Hippocampal formation (tissue), 2 donors: ENCODE results near the gene APPBP2.
"Not testable (repeated sequence)": the region's sequence is repeated elsewhere in the genome, so short reads cannot be mapped to it uniquely, and the experiment has no call there.

ENCODE experiments used
- DNase-seq, 2 donors: peaks; one replicate each; lab custom pipeline; 2025; lab: John Stamatoyannopoulos, UW

The APPBP2 gene, protein sequence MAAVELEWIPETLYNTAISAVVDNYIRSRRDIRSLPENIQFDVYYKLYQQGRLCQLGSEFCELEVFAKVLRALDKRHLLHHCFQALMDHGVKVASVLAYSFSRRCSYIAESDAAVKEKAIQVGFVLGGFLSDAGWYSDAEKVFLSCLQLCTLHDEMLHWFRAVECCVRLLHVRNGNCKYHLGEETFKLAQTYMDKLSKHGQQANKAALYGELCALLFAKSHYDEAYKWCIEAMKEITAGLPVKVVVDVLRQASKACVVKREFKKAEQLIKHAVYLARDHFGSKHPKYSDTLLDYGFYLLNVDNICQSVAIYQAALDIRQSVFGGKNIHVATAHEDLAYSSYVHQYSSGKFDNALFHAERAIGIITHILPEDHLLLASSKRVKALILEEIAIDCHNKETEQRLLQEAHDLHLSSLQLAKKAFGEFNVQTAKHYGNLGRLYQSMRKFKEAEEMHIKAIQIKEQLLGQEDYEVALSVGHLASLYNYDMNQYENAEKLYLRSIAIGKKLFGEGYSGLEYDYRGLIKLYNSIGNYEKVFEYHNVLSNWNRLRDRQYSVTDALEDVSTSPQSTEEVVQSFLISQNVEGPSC

DNA sequence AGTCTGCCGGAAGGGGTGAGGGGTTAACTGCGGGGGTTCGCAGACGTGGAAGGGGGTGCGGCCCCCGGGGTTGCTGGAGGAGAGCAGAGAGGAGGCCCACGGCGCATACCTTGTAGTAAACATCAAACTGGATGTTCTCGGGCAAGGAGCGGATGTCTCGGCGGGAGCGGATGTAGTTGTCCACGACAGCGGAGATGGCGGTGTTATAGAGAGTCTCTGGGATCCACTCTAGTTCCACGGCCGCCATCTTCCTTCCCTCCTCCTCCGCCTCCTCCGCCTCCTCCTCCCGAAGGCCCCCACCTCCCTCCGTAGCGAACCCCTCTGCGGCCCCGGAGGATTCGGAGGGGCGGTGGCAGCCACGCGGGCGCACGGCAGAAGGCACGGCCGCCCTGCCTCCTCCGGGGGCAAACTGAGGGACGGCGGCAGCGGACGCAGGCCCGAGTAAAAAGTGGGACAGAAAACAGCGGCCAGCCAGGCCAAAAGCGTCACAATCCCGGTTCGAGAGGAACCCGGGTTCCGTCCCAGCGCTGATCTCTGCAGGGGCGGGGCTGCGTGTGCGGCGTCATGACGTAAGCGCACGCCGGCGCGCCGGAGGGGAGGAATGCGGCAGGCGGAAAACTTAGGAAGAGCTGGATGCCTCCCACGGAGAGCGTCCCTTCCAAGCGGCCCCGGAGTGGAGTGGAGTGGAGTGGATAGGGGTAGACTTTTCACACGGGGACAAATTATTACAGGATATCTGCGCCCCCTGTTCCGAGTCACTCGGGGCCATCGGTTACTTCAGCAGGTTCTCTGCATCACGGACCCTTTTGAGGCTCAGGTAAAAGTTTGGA, at the start of gene APPBP2:
TSS of gene APPBP2 (minus strand) at position 558 of the 830 bp plus-strand sequence. CDS start at position 247, 311 bp downstream.
- peak; percentile 85 to 92 for DNase-seq

- no peak for DNase-seq
Observed at GRCh38 chr17:60573236-60574051, 47.4 kb upstream of the APPBP2 start.

DNA sequence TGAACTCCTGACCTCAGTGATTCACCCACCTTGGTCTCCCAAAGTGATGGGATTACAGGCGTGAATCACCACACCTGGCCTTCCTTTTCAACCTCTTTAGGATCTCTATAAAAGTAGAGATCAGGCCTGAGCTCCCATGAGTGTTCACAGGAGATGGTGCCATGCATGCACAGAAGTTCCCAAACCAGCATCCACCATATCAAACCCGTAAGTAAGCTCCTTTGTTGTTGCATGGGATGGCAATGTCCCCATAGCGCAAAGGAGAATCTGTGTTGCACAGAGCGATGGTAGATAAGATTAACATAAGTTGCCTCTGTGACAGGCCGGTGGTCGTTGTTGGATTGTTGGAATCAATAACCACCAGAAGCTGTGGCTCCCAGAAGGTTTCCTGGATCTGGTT, 39.2 kb upstream of the APPBP2 start:
- DNase-seq, result no peak

DNA sequence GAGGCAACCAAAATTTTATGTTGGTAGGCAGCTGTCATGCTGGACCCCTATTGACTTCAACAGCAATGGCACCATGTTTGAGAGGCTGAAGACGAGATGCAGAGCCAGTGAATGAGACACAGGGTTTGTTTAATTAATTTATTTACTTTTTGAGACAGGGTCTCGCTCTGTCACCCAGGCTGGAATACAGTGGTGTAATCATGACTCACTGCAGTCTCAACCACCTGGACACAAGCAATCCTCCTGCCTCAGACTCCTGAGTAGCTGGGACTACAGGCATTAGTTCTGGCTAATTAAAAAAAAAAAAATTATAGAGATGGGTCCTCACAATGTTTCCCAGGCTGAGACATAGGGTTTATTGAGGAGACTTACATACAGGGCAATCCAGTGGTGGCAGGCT, 37.7 kb upstream of the APPBP2 start:
- no peak for DNase-seq

DNA sequence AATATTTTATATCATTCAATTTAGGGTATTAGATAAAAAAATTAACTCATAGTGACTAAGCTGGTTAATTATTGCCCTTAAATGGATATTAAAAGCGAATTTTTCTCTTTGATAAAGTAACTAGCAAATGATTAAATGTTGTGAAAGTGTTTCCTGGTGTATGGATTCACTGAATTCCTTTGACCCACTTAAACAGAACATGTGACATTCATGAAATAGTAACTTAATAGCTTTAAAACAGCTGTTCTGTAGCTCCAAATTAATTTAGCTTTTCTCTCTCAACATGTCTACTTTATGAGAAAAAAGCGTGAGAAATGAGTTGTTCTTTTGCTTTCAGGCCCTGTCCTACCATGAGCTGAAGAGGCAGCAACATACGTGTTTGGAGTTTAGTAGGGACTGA, 36.4 kb upstream of the APPBP2 start:
- no peak for DNase-seq

GRCh38 chr17:60560860-60561257, 34.8 kb upstream of the APPBP2 start:
- DNase-seq, result no peak

DNA sequence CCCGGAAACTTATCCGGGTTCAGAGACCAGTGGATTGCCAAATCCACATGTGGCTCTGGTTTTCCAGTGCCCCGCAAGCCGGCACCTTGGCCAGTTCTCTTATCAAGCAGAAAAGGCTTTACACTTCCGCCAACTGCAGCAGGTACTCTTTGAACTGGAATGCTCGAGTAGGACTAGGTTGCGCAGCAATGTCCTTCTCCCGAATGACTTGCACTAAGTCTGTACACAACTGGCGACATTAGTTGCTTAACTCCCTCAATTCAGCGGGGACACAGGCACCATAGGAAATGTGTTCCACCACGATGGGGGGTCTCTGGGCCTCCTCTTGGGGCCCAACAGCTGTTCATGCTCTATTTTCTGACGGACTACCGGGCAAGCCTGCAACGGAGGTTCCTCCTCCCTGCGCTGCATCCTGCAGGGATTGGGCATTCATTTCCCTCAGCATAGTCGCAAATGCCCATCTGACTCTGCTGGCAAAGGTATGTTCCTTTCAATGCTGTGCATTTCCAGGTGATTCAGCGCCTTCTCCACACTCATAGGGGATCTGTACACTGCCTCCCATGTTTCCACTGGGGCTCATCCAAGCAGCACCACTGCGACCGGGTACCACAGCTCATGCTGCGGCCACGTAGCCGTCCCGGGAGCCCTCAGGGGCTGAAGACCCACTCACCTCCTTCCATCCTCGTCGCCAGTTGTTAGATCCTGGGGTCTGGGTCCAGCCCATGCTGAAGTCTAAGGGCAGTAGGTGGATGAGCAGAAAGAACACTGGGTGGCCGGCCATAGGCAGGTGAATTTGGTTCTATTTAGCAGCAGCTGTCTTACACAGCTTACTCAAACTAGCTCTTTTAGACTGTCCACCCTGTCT, 34.2 kb upstream of the APPBP2 start:
- DNase-seq, result no peak

GRCh38 chr17:60559659-60559994, 33.6 kb upstream of the APPBP2 start:
- no peak for DNase-seq

GRCh38 chr17:60557805-60558204, 31.8 kb upstream of the APPBP2 start:
- DNase-seq, result no peak

DNA sequence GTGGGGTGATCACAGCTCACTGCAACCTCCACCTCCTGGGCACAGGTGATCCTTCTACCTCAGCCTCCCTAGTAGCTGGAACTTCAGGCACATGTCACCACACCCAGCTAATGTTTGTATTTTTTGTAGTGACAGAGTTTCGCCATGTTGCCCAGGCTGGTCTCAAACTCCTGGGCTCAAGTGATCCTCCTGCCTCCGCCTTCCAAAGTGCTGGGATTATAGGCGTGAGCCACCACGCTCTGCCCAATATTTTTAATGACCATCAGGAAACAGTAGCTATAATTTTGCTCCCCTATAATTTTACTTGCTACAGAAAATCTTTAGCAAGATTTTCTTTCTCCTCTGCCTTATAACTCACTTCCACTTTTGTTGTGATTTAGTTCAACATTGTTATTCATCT, 29.7 kb upstream of the APPBP2 start:
- DNase-seq, result no peak

DNA sequence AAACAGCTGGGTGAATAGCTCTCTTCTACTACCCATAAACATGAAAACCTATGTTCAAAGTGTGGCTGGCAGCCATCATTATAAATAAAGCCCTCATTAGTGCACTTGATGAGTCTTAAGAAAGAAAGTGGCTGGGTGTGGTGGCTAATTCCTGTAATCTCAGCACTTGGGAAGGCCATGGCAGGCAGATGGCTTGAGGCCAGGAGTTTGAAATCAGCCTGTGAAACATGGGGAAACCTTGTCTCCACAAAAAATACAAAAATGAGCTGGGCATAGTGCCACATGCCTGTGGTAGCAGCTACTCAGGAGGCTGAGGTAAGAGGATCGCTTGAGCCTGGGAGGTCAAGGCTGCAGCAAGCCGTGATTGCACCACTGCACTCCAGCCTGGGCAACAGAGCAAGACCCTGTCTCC, 28.3 kb upstream of the APPBP2 start:
- no peak for DNase-seq

DNA sequence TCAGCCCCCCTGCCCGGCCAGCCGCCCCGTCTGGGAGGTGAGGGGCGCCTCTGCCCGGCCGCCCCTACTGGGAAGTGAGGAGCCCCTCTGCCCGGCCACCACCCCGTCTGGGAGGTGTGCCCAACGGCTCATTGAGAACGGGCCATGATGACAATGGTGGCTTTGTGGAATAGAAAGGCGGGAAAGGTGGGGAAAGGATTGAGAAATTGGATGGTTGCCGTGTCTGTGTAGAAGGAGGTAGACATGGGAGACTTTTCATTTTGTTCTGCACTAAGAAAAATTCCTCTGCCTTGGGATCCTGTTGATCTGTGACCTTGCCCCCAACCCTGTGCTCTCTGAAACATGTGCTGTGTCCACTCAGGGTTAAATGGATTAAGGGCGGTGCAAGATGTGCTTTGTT, 26.2 kb upstream of the APPBP2 start:
- DNase-seq, result not testable (repeated sequence)

DNA sequence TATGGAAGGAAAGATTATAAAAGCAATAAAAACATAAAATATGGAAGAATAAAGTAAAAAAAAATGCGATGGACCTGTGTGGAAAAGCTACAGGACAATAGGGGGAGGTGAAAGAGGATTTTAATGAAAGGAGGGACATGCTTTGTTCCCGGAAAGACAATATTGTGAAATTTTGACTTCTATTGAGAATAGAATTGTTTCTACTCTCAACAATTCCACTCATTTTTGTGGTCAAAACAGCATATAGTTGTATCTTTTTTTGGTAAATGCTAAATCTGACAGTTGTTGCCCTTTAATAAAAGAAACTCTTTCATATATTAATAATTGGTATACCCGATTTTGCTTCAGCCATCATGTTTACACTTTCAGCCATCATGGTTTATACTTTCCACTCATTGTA, 22.9 kb upstream of the APPBP2 start:
- DNase-seq, result no peak

GRCh38 chr17:60545465-60546191, 19.6 kb upstream of the APPBP2 start:
- DNase-seq, result peak in 1 of 2 donors; percentile 15

GRCh38 chr17:60542071-60542470, 16.0 kb upstream of the APPBP2 start:
- DNase-seq, result no peak

DNA sequence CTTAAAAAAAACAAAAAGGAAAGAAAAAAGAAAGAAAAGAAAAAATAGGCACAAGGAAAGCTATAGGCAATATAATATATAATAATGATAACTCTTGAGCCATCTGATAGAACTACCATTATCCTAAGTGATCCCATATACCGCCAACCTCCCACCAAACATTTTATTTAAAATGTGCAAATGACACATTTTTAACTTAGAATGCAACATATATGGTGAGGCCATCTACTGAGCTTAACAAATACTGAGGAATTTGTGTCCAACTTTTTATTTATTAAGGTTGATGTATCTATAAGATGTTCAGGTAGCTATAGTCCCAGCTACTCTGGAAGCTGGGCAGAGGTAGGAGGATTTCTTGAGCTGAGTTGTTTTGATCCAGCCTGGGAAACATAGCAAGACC, 14.4 kb upstream of the APPBP2 start:
- no peak for DNase-seq

- DNase-seq, result no peak
Observed at GRCh38 chr17:60539807-60540206, 13.8 kb upstream of the APPBP2 start.

DNA sequence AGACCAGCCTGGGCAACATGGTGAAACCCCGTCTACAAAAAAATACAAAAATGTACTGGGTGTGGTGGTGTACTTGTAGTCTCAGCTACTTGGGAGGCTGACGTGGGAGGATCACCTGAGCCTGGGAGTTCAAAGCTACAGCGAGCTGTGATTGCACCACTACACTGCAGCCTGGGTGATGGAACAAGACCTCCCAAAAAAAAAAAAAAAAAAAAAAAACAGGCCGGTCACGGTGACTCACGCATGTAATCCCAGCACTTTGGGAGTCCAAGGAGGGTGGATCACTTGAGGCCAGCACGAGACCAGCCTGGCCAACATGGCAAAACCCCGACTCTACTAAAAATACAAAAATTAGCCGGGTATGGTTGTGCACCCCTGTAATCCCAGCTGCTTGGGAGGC, 12.7 kb upstream of the APPBP2 start:
- no peak for DNase-seq

DNA sequence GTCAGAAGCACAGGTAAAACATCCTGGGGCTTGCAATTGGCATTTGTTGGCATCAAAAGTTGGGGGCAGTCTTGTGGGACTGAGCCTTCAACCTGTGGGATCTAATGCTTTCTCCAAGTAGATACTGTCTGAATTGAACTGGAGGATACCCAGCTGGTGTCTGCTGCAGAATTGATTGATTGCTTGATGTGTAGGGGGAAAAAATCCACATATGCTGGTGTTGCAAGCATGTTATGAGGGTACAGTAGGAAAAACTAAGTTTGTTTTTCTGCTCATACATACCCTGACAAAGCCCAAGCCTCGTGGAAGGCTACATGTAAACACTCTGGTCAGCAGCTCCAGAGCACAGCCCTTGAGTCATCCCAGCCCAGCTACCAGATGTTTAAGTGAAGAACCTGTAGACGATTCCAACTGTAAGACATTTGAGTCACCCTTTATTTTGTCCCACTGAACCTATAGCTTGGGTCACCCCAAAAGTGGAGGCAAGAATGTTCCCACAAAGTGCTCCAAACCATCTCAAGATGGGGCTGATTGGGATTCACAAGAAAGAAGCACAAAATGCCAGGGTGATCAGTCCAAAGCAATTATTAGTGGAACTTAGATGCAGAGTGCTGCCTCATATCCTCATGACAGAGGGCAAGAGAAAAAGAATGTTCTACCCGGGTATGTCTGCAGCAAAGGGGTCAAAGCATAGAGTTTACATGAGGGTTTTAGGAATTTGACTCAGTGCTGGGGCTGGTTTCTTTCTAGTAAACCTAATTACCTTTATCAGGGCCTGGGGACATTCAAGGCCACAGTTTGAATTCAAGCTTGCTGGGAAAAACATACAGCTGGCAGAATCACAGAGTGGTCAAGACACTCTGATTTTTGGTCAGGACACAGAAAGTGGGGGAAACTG, 9.6 kb upstream of the APPBP2 start:
- DNase-seq, result no peak
